CD4-positive, alpha-beta T cell treated with Interleukin-6 at 100 ng/mL for 8 hours (primary cell): ENCODE measurements around the gene IQCC.
"Not testable (repeated sequence)": the region's sequence is repeated elsewhere in the genome, so short reads cannot be mapped to it uniquely, and the experiment has no call there.

Source experiments
- DNase-seq: peaks from one replicate; pipeline ENCODE4 v3.0.0-alpha.2; 2020; ENCODE audit warnings: mixed read lengths, low spot score

Gene IQCC

GRCh38 chr1:32205401-32206370, at the start of gene IQCC:
Gene IQCC, plus strand, starts transcription at chr1:32205671. Its CDS starts 11 bp downstream, at chr1:32205682.
- peak; percentile 83 for DNase-seq

GRCh38 chr1:32159189-32159588, 46.3 kb upstream of the IQCC start:
- DNase-seq: no peak

- no peak for DNase-seq
Observed at GRCh38 chr1:32163405-32163804, 42.1 kb upstream of the IQCC start.

- not testable (repeated sequence) for DNase-seq
Observed at GRCh38 chr1:32165633-32166032, 39.8 kb upstream of the IQCC start.

- DNase-seq: no peak
Observed at GRCh38 chr1:32170991-32171390, 34.5 kb upstream of the IQCC start.

GRCh38 chr1:32172621-32173245, 32.7 kb upstream of the IQCC start:
- no peak for DNase-seq

GRCh38 chr1:32178380-32179192, 26.9 kb upstream of the IQCC start:
- no peak for DNase-seq

GRCh38 chr1:32179193-32179442, 26.4 kb upstream of the IQCC start:
- no peak for DNase-seq

GRCh38 chr1:32179443-32180185, 25.9 kb upstream of the IQCC start, which contains the start of gene TXLNA:
Gene TXLNA, plus strand, starts transcription at chr1:32179675. Its CDS starts 671 bp downstream, at chr1:32180346.
- DNase-seq: peak; percentile 85

- no peak for DNase-seq
Observed at GRCh38 chr1:32180186-32181060, 25.0 kb upstream of the IQCC start.

GRCh38 chr1:32181065-32181464, 24.4 kb upstream of the IQCC start:
- no peak for DNase-seq

- no peak for DNase-seq
Observed at GRCh38 chr1:32181563-32181962, 23.9 kb upstream of the IQCC start.

GRCh38 chr1:32182060-32182459, 23.4 kb upstream of the IQCC start:
- no peak for DNase-seq

- DNase-seq: no peak
Observed at GRCh38 chr1:32184650-32185049, 20.8 kb upstream of the IQCC start.

- DNase-seq: no peak
Observed at GRCh38 chr1:32186077-32186476, 19.4 kb upstream of the IQCC start.

GRCh38 chr1:32186491-32186890, 19.0 kb upstream of the IQCC start:
- DNase-seq: no peak

GRCh38 chr1:32187850-32188249, 17.6 kb upstream of the IQCC start:
- no peak for DNase-seq

- DNase-seq: no peak
Observed at GRCh38 chr1:32192220-32192948, 13.1 kb upstream of the IQCC start.

GRCh38 chr1:32194984-32195383, 10.5 kb upstream of the IQCC start:
- no peak for DNase-seq

- DNase-seq: no peak
Observed at GRCh38 chr1:32195531-32195930, 9.9 kb upstream of the IQCC start.
